SH-SY5Y (cell line): ENCODE measurements around the gene VHLL.

Experiments used
- GATA2 ChIP-seq: IDR thresholded peaks from 2 replicates; pipeline ENCODE4 v1.6.1; 2011; ENCODE audit warnings: mild to moderate bottlenecking, low read depth, low read length
- GATA3 ChIP-seq: IDR thresholded peaks from 2 replicates; pipeline ENCODE4 v1.6.1; 2011; ENCODE audit warnings: low read depth, mild to moderate bottlenecking, low read length, moderate library complexity

GRCh38 chr1:156316909-156317308 is 17.8 kb upstream of the VHLL start:
- TF ChIP-seq GATA2 (no peak), GATA3 (no peak)
